SJSA1 (cell line): ENCODE results near the gene KIF18B. TPM values are rescaled to one million over a fixed set of nuclear protein-coding genes. Genes with fewer than 3 reads are reported as not detected.

Experiments
- DNase-seq, 2 experiments: peaks; one replicate each; pipeline ENCODE4 v3.0.0-alpha.2; 2015 to 2020; ENCODE audit warnings: low spot score in 2 of 2, low read depth in 1 of 2
- H3K27ac ChIP-seq: fragments of 250-450 bp; sonication (Bioruptor Pico); 2 replicates; pipeline ENCODE4 v1.5.1; 2020; ENCODE audit warnings: mild to moderate bottlenecking, moderate library complexity
- H3K27me3 ChIP-seq: fragments of 250-450 bp; sonication (Bioruptor Pico); replicated peaks from 2 replicates; pipeline ENCODE4 v1.5.1; 2020; ENCODE audit warnings: mild to moderate bottlenecking, moderate library complexity
- H3K36me3 ChIP-seq: fragments of 250-450 bp; sonication (Bioruptor Pico); 2 replicates; pipeline ENCODE4 v1.5.1; 2020; ENCODE audit warnings: mild to moderate bottlenecking
- H3K4me1 ChIP-seq: fragments of 250-450 bp; sonication (Bioruptor Pico); replicated peaks from 2 replicates; pipeline ENCODE4 v1.6.1; 2021; ENCODE audit warnings: mild to moderate bottlenecking
- H3K4me3 ChIP-seq: fragments of 250-450 bp; sonication (Bioruptor Pico); 2 replicates; pipeline ENCODE4 v1.5.1; 2020; ENCODE audit warnings: mild to moderate bottlenecking
- H3K9me3 ChIP-seq: fragments of 250-450 bp; sonication (Bioruptor Pico); replicated peaks from 2 replicates; pipeline ENCODE4 v1.5.1; 2020; ENCODE audit warnings: mild to moderate bottlenecking
- total RNA-seq: library from RNA; depleted of rRNA; stranded (reverse); fragments of >200 nt; shearing (Covaris generic); gene quantifications from 2 replicates; pipeline ENCODE4 v1.2.3, GENCODE V29; 2014

Gene KIF18B
- total RNA-seq, 1 experiment from 2014 or later: 14.0 TPM

DNA sequence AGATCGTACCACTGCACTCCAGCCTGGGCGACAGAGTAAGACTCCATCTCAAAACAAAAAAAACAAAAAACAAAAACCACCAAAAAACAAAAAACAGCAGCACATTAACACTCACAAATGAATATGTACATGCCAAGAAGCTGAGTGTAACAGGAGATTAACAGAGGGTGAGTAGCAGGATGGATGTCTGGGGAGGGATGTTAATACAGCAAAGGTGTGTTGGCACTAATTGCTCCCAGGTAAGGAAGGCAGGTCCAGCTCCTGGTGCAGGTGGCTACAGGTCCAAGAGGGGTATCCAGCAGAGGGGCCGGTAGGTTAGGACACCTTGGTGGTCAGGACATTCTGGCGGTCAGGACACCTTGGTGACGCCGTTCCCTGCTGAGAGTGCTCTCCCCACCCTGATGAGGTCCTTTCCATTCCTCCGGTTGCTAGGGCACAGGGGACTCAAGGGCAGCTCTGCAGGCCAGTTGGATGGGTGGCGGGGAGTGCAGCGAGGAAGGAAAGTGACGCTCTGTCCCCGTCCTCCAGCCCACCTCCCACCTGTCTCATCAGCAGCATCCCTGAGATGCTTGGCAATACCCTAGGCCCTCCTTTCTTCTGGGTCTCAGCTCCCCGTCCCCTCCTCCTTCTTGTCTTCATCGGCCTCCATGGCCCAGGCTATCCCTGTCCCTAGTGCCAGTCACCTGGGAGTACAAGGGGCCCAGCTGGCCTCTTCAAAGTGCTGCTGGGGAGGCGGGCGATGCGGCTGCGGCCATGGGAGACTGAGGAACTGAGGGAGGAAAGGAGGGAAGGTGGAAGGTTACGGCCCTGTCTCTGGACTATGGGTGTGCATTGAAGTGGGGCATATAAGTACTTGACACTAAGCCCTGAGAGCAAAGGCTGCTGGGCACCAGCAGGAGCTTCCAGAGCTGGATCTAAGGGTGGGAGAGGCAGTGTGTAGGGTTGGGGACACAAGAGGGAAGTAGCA is 21.6 kb downstream of the KIF18B start:
- DNase-seq: no peak
- peaks cover 63% of the 10 kb centered on the region for H3K36me3 ChIP-seq
- H3K4me3 ChIP-seq: no peak overlapping the region
- no peak overlapping the region for H3K27ac ChIP-seq
- no peaks in the 10 kb centered on the region for H3K9me3 ChIP-seq
- peaks cover 3% of the 10 kb centered on the region; the same call in 1 of the 2 replicates for H3K4me1 ChIP-seq
- H3K27me3 ChIP-seq: no peaks in the 10 kb centered on the region

DNA sequence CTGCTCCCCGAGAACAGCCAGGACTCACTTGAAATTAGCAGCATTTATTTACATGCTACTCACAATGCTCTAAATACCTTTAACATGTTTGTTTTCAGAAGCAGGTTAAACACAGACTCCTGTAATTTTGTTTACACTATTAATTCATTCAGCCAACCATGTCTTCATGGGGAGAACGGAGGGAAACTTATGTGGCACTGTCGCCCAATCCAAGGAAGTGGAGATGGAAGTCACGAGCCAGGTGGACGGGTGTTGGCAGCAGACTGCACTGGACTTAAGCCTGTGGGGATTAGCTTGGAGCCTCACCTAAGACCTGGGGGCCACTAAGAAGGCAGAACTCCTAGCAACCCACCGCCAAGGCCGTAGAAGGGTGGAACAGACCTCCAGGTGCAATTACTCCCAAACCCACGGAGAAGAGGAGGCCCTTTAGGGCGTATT is 23.4 kb downstream of the KIF18B start:
- no peaks in the 10 kb centered on the region for H3K9me3 ChIP-seq
- H3K36me3 ChIP-seq: peaks cover 44% of the 10 kb centered on the region
- no peaks in the 10 kb centered on the region for H3K27me3 ChIP-seq
- H3K27ac ChIP-seq: no peak overlapping the region
- no peak overlapping the region for H3K4me3 ChIP-seq
- H3K4me1 ChIP-seq: peaks cover 6% of the 10 kb centered on the region; the same call in 1 of the 2 replicates
- DNase-seq: peak in 1 of 2 experiments; percentile 35

DNA sequence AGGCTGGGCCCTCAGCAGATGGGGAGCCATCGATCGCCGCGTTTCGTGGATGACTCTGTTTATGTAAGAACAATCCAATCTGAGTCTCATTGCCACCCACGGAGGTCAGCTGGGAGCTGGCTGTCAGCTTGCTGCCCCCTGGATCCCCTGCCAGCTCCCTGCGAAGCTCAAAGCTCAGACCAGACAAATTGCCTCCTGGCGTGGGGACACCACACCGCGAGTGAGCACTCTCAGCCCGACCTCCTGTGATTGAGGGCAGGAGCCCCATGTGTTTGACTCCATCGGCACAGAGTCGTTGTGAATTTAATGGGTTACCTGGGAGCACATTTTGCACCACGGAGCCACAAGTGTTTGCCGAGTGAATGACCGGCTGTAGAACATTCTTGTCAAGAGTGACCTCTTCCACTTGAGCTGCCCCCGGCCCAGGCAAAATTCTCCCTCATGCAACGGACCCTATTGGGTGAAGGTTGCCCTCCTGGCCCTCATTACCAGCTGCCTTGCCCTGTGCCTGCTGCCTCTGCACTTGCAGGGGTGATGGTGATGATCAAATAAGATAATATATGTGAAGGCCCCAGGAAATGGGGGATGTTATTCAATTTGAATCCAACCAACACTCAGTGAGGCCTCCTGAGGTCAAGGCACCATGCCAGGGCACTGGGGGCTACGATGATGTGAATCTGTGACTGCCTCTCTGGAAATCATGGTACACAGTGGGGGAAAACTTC is 24.7 kb downstream of the KIF18B start:
- no peak for DNase-seq
- peaks cover 6% of the 10 kb centered on the region; the same call in 1 of the 2 replicates for H3K4me1 ChIP-seq
- H3K27ac ChIP-seq: no peak overlapping the region

DNA sequence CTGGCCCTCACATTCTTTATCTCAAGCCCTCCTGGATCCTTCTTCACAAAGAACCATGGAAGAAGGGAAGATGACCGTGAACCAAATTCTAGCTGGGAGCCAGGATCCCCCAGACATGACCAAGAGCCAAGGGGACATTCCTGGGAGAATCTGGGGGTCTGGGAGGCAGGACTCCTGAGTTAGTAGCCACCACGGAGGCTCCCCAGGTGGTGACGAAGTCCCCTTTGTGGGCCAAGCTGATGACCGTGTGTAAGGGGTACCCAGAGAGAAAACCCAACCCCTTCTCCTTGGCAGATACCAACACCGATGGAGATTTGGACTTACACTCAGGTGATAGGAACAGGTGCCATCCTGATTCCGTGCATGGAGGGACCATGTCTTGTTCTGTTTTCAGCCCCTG is 25.4 kb downstream of the KIF18B start:
- no peak for DNase-seq
- H3K36me3 ChIP-seq: peaks cover 25% of the 10 kb centered on the region
- H3K27ac ChIP-seq: no peak overlapping the region
- no peaks in the 10 kb centered on the region for H3K9me3 ChIP-seq
- no peak overlapping the region for H3K4me3 ChIP-seq
- H3K27me3 ChIP-seq: no peaks in the 10 kb centered on the region
- peaks cover 12% of the 10 kb centered on the region for H3K4me1 ChIP-seq

More for the DNA sequence above, 24.7 kb downstream of the KIF18B start:
- Histone ChIP-seq H3K36me3 (peaks cover 32% of the 10 kb centered on the region), H3K27me3 (no peaks in the 10 kb centered on the region), H3K9me3 (no peaks in the 10 kb centered on the region), H3K4me3 (no peak overlapping the region)

DNA sequence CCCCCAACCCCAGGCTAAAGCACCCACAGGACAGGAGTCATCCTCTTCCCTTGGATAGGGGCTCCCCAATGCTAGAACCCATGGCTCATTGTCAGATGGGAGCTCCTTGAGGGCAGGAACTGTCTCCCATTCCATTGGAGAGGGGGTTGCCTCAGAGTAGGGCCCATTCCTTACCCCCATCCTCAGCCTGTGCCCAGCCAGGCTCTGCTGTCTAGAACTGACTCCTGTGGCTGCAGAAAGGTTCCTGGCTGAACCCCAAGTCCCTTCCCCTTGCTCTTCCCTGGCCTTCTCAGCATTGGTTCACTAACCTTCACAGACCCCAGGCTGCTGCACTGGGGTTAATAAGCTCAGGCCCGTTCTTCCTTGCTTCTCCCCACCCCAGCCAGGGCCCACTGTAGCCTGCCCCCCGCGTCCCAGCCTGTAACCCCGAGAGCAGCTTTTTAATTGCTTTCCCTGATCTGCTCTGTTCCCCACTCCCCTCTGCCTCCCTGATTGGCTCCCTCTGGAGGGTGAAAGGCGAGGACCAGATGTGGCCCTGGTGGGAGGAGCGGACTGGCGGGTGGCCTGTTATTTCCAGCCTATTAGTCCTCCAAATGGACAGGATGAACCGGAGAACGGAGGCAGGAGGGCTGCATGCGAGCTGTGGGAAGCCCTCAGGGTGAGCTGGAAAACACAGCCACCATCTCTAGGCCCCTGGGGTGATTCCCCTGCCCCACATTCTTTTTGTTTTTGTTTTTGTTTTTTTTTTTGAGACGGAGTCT is 26.3 kb downstream of the KIF18B start:
- Histone ChIP-seq H3K36me3 (peaks cover 16% of the 10 kb centered on the region), H3K4me3 (no peak overlapping the region), H3K27me3 (no peaks in the 10 kb centered on the region), H3K9me3 (no peaks in the 10 kb centered on the region), H3K4me1 (peaks cover 19% of the 10 kb centered on the region), H3K27ac (no peak overlapping the region)
- no peak for DNase-seq

DNA sequence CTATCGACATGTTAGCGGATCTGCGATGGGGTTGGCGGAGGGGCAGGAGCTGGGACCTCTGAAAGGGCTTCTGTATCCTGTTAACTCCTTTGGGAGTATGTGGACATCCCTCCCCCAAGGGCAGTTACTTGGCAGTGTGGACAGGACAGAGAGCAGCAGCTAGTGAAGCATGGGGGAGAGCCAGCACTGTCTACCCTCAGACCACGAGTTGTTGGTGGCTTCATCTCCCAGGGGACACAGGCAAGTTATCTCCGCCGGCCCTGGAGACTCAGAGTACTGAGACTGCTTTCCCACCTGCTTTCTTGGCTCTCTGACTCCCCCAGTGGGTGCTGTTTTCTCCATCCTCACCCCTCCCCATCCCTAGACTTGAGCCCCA is 27.0 kb downstream of the KIF18B start:
- Histone ChIP-seq H3K36me3 (peaks cover 9% of the 10 kb centered on the region), H3K9me3 (no peaks in the 10 kb centered on the region), H3K4me1 (peaks cover 19% of the 10 kb centered on the region), H3K27me3 (no peaks in the 10 kb centered on the region), H3K27ac (no peak overlapping the region), H3K4me3 (no peak overlapping the region)
- no peak for DNase-seq

DNA sequence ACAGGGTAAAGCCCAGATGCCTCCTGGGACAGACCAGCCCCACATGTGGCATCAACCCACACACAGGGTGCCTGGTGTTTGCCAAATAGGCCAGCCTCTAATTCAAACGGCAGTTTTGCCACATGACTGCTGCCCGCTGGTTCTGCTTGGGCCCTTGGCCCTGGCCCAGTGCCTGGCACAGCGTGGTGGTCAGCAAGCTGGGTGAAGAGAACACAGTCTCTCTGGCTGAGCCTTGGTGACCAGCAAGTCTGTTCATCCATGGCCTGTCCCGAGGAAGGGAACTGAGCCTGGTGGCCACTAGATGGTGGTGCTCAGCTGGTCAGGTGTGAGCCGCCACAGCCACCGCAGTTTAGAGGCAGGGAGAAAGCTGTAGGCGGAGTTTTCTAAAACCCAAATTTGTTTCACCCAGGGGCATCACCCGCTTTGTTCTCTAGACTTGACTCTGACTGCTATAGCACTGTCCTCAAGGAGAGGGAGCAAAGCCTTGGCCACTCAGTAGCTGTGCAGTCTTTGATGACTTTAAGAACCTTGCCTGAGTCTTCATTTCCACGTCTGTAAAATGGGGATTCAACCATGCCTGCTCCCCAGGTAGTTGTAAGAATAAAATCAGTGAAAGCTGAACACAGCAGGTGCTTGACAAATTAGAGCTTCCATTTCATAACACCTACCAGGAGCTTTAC is 27.5 kb downstream of the KIF18B start:
- Histone ChIP-seq H3K27me3 (no peaks in the 10 kb centered on the region), H3K27ac (no peak overlapping the region), H3K36me3 (peaks cover 3% of the 10 kb centered on the region; the same call in 1 of the 2 replicates), H3K9me3 (no peaks in the 10 kb centered on the region), H3K4me1 (peaks cover 19% of the 10 kb centered on the region), H3K4me3 (no peak overlapping the region)
- peak; percentile 70 to 88 for DNase-seq

DNA sequence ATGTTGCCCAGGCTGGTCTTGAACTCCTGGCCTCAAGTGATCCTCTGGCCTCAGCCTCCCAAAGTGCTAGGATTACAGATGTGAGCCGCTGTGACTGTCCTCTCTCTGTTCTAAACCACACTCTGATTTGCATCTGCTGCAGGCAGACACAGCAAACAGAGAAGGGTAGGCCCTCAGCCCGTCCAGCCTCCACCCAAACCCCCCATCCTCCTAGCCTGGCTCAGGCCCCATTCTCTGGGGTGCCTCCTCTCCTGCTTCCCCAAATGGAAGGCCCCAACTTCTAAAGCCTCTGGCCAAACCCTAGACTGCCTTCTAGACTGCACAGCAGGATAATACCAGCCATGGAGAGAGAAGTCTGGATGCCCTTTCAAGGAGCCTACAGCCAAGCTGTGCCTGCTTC is 28.2 kb downstream of the KIF18B start:
- Histone ChIP-seq H3K4me1 (peaks cover 19% of the 10 kb centered on the region), H3K9me3 (no peaks in the 10 kb centered on the region), H3K36me3 (no peaks in the 10 kb centered on the region), H3K4me3 (no peak overlapping the region), H3K27ac (no peak overlapping the region), H3K27me3 (no peaks in the 10 kb centered on the region)
- DNase-seq: no peak

DNA sequence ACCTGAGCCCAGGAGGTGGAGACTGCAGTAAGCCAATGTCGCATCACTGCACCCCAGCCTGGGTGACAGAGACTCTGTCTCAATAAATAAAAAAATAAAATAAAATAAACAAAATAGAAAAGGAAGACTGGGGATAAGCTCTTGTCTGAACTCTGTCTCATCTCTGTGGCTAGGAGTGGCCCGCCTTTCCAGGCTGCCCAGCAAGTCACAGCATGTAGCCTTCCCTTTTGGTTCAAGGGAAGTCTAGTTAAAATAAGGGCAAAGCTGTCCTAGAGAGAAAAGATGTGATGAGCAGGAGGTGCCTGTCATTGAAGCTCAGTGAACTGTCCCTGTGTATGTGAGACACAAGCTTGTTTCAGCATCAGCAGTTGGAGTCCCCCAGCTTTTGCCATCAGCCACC is 29.6 kb downstream of the KIF18B start:
- Histone ChIP-seq H3K27me3 (no peaks in the 10 kb centered on the region), H3K36me3 (no peaks in the 10 kb centered on the region), H3K27ac (no peak overlapping the region), H3K4me3 (no peak overlapping the region), H3K4me1 (peaks cover 16% of the 10 kb centered on the region), H3K9me3 (no peaks in the 10 kb centered on the region)
- DNase-seq: no peak

DNA sequence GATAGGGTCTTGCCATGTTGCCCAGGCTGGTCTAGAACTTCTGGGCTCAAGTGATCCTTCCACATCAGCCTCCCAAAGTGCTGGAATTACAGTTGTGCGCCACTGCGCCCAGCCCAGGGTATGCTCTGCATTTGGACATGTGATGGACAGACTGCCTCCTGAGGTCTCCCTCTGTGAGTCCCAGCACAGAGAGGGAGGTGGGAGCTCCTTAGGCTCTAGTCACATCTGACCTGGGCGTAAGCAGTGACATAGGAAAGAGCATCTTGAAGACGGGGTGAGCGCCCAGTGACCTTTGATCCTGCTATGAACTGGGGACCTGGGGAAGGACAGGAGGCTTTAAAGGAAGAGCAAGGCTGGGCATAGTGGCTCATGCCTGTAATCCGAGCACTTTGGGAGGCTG is 30.1 kb downstream of the KIF18B start:
- no peaks in the 10 kb centered on the region for H3K27me3 ChIP-seq

DNA sequence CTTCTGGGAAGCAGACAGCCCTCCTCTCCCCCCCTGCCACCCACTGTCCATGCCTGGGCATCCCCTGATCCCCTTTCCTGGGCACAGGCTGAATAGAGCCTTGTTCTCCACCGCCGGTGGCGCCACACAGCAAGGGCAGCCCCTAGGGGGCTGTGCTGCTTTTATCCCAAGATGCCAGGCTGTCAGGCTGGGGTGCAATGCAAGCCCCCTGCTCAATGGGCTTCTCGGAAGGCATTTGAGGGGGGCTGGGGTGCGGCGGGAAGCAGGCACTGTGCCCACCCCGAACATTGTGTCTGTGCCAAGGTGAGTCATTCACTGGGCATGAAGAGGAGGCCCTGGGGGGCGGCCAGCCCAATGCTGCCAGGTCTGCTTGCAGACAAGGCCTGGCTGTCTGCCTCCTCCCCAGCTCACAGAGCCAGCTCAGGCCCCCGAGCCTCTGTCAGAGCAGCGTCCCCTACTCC is 30.8 kb downstream of the KIF18B start:
- DNase-seq: peak; percentile 47 to 71

More for the DNA sequence above, 30.1 kb downstream of the KIF18B start:
- no peak overlapping the region for H3K4me3 ChIP-seq
- no peak for DNase-seq
- peaks cover 16% of the 10 kb centered on the region for H3K4me1 ChIP-seq
- no peaks in the 10 kb centered on the region for H3K36me3 ChIP-seq
- H3K27ac ChIP-seq: no peak overlapping the region
- H3K9me3 ChIP-seq: no peaks in the 10 kb centered on the region

DNA sequence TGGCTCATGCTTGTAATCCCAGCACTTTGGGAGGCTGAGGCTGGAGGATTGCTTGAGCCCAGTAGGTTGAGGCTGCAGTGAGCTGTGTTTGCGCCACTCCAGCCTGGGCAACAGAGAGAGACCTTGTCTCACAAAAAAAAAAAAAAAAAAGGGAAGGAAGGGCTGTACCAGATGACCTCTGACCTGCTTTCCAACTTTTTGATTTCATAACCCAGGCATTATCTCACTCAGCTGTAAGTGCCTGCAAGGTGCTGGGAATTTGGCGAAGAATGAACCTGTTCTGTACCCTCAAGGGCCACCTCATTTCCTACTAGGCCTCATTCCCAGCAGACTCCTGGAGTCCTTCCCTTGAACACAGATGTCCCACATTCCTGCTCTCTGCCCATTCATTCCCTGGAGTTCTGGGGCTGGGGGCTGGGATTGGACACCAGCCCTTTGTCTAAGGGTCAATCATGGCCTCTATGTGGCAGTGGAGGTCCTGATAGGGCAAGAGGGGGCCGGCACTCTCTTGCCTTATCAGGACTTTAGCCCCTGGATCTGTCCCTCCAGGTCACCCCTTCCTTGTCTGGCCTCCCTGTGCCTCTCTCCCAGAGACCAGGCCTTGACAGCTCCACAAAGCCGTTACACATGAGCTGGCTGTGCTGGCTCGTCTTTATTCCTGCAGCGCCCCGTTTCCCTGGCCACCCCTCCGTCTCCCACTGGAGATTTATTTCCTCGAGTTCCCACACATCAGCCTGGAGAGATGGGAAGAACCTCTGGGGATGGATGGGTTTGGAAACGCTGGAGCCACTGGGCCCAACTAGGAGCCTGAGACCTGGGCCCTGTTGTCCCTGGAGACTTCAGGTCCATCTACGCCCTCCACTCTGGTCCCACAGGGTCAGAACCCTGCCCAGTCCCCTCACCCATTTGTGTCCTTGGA is 31.5 kb downstream of the KIF18B start:
- no peak overlapping the region for H3K4me3 ChIP-seq
- H3K27ac ChIP-seq: no peak overlapping the region
- H3K27me3 ChIP-seq: no peaks in the 10 kb centered on the region
- H3K36me3 ChIP-seq: no peaks in the 10 kb centered on the region
- H3K4me1 ChIP-seq: peaks cover 16% of the 10 kb centered on the region
- DNase-seq: no peak
- no peaks in the 10 kb centered on the region for H3K9me3 ChIP-seq

More for the DNA sequence above, 30.8 kb downstream of the KIF18B start:
- Histone ChIP-seq H3K27ac (no peak overlapping the region), H3K27me3 (no peaks in the 10 kb centered on the region), H3K9me3 (no peaks in the 10 kb centered on the region), H3K36me3 (no peaks in the 10 kb centered on the region), H3K4me1 (peaks cover 16% of the 10 kb centered on the region), H3K4me3 (no peak overlapping the region)
